Hepatocyte (in vitro differentiated cells): ENCODE measurements around the gene TTC23.

Experiments
- EZH2 ChIP-seq: fragments of 200-600 bp; sonication (generic); IDR thresholded peaks from 2 replicates; pipeline ENCODE4 v1.6.1; 2016; ENCODE audit warnings: antibody characterized with exemption, mild to moderate bottlenecking, borderline replicate concordance
- EZH2phosphoT487 ChIP-seq: fragments of 200-600 bp; sonication (generic); IDR thresholded peaks from one replicate; pipeline ENCODE4 v1.6.1; 2018; ENCODE audit warnings: antibody characterized with exemption, mild to moderate bottlenecking, low read depth, moderate library complexity; ENCODE audit not compliant: unreplicated experiment, severe bottlenecking
- TF ChIP-seq, protein P1 (sequence below): fragments of 200-600 bp; sonication (generic); IDR thresholded peaks from 2 replicates; pipeline ENCODE4 v1.5.1; 2016; ENCODE audit warnings: antibody characterized with exemption, mild to moderate bottlenecking; ENCODE audit not compliant: poor library complexity

- TF ChIP-seq, protein P1, sequence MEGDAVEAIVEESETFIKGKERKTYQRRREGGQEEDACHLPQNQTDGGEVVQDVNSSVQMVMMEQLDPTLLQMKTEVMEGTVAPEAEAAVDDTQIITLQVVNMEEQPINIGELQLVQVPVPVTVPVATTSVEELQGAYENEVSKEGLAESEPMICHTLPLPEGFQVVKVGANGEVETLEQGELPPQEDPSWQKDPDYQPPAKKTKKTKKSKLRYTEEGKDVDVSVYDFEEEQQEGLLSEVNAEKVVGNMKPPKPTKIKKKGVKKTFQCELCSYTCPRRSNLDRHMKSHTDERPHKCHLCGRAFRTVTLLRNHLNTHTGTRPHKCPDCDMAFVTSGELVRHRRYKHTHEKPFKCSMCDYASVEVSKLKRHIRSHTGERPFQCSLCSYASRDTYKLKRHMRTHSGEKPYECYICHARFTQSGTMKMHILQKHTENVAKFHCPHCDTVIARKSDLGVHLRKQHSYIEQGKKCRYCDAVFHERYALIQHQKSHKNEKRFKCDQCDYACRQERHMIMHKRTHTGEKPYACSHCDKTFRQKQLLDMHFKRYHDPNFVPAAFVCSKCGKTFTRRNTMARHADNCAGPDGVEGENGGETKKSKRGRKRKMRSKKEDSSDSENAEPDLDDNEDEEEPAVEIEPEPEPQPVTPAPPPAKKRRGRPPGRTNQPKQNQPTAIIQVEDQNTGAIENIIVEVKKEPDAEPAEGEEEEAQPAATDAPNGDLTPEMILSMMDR = no peak
- TF ChIP-seq EZH2 = no peak
- TF ChIP-seq EZH2phosphoT487 = no peak
Observed at GRCh38 chr15:99165020-99165790, 84.2 kb downstream of the TTC23 start.
